C4-2B (cell line): ENCODE data around the gene ID3.

Experiments
- CTCF ChIP-seq: fragments of 450-650 bp; conservative IDR thresholded peaks from 2 replicates; pipeline ENCODE4 v1.5.1; 2017; ENCODE audit warnings: mild to moderate bottlenecking
- ZFX ChIP-seq: fragments of 450-650 bp; IDR thresholded peaks from 2 replicates; pipeline ENCODE4 v1.6.1; 2017

- TF ChIP-seq CTCF (no peak), ZFX (no peak)
These were observed 42.9 kb upstream of the ID3 start for GRCh38 chr1:23601968-23602876.
